ENCODE results near the gene PDZD2.

Gene PDZD2

GRCh38 chr5:31993165-31993961, 354.4 kb downstream of the PDZD2 start:
- TF ChIP-seq CTCF (IDR thresholded peaks at IDR 0.05; ENCODE audit: extremely low read depth, missing control alignments): no peak
- peak; percentile 45 for DNase-seq (ENCODE audit: low spot score)

GRCh38 chr5:31995006-31995405, 356.1 kb downstream of the PDZD2 start:
- peak; percentile 23 for DNase-seq (ENCODE audit: low spot score)
- no peak for TF ChIP-seq CTCF (IDR thresholded peaks at IDR 0.05; ENCODE audit: extremely low read depth, missing control alignments)

DNA sequence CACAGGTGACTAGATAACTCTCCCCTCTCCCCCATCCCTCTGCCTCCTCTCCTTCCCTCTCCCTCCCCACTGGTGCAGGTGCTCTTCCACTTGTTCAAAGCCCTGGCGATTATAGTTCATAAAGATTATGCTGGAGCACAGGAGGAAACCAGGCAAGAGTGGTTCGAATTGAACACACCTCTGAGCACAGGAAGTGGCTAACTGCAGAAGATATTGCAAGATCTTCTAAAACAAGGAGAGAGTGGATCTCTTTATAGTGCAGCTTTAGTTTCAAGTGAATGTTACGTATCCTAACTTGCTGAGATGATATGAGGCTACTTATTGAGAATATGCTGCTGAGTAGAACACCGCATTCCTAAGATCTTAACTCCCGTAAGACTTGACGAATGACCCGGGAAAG, 356.8 kb downstream of the PDZD2 start:
- TF ChIP-seq CTCF (IDR thresholded peaks at IDR 0.05; ENCODE audit: extremely low read depth, missing control alignments): no peak
- no peak for DNase-seq (ENCODE audit: low spot score)

DNA sequence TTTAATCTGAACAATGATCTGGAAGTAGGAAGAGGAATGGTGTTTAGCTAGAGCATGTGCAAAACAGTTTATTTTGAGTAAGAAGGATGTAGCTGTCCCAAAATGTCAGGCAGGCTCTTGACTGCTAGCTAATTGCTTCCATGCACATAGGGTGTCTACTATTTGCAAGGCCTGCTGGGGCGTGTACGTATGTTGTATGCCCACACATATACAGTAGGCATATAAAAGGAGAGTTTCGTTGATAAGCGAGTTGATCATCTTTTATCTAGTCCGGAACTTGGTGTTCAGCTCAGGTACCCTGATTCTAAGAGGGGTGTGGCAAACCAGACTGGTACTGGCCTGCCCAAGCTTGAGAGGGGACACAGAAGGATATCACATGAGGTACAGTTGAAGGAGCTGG, 358.0 kb downstream of the PDZD2 start:
- DNase-seq (ENCODE audit: low spot score): no peak
- no peak for TF ChIP-seq CTCF (IDR thresholded peaks at IDR 0.05; ENCODE audit: extremely low read depth, missing control alignments)

- TF ChIP-seq CTCF (IDR thresholded peaks at IDR 0.05; ENCODE audit: extremely low read depth, missing control alignments): no peak
- DNase-seq (ENCODE audit: low spot score): no peak
Observed at GRCh38 chr5:31999470-31999869, 360.5 kb downstream of the PDZD2 start.

GRCh38 chr5:32000731-32001130, 361.8 kb downstream of the PDZD2 start:
- no peak for TF ChIP-seq CTCF (IDR thresholded peaks at IDR 0.05; ENCODE audit: extremely low read depth, missing control alignments)
- no peak for DNase-seq (ENCODE audit: low spot score)

DNA sequence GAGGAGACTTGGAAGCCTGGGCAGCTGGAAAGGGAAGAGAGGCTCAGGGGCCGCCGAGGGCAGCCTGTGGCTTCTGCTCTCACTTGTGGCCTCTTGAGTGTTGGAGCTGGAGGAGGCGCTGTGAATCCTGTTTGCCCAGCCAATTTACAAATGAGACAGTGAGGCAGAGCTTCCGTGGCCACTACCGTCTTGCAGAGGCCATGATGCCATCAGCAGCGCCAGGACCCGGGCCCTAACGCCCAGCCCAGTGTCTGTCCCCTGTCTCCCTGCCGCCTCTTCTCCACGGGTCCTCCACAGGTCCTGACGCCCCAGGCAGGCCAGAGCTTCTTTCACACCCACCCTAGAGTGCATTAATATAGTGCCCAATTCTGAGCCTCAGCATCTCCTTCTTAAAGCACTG, 362.4 kb downstream of the PDZD2 start:
- no peak for DNase-seq (ENCODE audit: low spot score)
- TF ChIP-seq CTCF (IDR thresholded peaks at IDR 0.05; ENCODE audit: extremely low read depth, missing control alignments): no peak
